Activated T-cell treated with anti-CD3 and anti-CD28 coated beads, Interleukin-2, amount 50 U/mL, for 72 hours (primary cell): Measurements from ENCODE around the gene ONECUT3. TPM values are rescaled to one million over a fixed set of nuclear protein-coding genes. Genes with fewer than 3 reads are reported as not detected.

Experiments
- ATAC-seq, 2 donors: fragments of 150-1000 bp; cut with Tn5 transposase; replicated peaks in 1 of 2; 2 replicates each; pipeline ENCODE4 v1.10.0; 2021; ENCODE audit warnings: moderate library complexity in 2 of 2, mild to moderate bottlenecking in 1 of 2
- DNase-seq, 2 donors: peaks; one replicate each; pipeline ENCODE4 v3.0.0; 2021 to 2022; ENCODE audit warnings: mixed read lengths in 1 of 2
- H3K27ac Mint-ChIP-seq: one replicate; pipeline ENCODE4 v1.8.0; 2022; ENCODE audit warnings: mild to moderate bottlenecking, moderate library complexity, mixed read lengths
- H3K27me3 Mint-ChIP-seq: one replicate; pipeline ENCODE4 v1.8.0; 2022; ENCODE audit warnings: low read depth, mixed read lengths
- H3K36me3 Mint-ChIP-seq, 2 donors: one replicate each; pipeline ENCODE4 v1.8.0; 2022; ENCODE audit warnings: mixed read lengths in 2 of 2, mild to moderate bottlenecking in 1 of 2; ENCODE audit not compliant: insufficient read depth in 2 of 2
- H3K4me1 Mint-ChIP-seq: one replicate; pipeline ENCODE4 v1.8.0; 2022; ENCODE audit warnings: low read depth, mixed read lengths
- H3K4me3 Mint-ChIP-seq, 2 donors: one replicate each; pipeline ENCODE4 v1.8.0; 2022; ENCODE audit warnings: mild to moderate bottlenecking in 2 of 2, mixed read lengths in 2 of 2, moderate library complexity in 2 of 2
- H3K9me3 Mint-ChIP-seq, 2 donors: one replicate each; pipeline ENCODE4 v1.8.0; 2022; ENCODE audit warnings: mixed read lengths in 2 of 2
- total RNA-seq, 2 donors: library from RNA; stranded (reverse); gene quantifications; one replicate each; pipeline ENCODE4 v1.2.3, GENCODE V29; 2022

Gene ONECUT3
- total RNA-seq, 2 donors from 2014 or later, result not detected

DNA sequence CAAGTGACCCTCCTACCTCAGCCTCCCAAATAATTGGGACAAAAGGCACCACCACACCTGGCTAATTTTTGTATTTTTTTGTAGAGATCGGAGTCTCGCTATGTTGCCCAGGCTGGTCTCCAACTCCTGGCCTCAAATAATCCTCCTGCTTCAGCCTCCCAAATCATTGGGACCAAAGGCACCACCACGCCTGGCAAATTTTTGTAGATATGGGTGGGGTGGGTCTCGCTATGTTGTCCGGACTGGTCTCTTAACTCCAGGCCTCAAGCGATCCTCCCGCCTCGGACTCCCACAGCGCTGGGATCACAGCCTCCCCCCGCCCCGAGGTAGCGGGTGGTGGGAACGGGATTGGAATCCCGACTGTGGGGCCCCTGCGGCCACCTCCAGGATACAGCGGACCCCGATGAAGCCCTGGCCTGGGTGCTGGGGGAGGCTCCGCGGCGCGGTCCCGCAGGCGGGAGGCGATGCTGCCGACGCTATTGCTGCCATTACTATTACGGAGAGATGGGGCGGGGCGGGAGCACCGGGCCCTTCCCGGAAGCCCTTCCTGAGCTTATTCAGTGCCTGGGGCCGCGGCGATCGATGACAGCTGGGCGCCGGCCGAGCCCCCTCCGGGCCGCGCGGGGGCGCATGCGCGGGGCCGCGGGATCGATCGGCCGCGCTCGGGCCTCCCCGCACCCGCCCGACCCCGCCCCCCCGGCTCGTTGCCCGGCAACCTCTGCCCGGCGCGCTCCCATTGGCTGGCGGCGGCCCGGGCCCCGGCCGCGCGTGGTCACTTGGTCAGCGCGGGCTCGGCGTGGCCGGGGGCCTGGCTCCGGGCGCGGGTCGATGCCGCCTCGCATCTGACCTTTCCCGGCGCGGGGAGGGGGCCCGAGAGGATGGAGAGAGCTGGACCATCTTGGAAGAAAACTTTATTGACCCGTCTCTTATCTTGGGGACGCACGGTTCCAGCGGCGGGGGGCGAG, 27.9 kb upstream of the ONECUT3 start:
- DNase-seq, result peak; percentile 61 to 71
- peaks cover 5% of the 10 kb centered on the region for H3K4me1 Mint-ChIP-seq
- peak overlapping the region; percentile 52 to 75 for H3K4me3 Mint-ChIP-seq
- ATAC-seq, result peak; percentile 92 to 95
- H3K9me3 Mint-ChIP-seq, result no peaks in the 10 kb centered on the region
- H3K36me3 Mint-ChIP-seq, result no peaks in the 10 kb centered on the region
- H3K27ac Mint-ChIP-seq, result no peak overlapping the region
- H3K27me3 Mint-ChIP-seq, result peaks cover 47% of the 10 kb centered on the region

DNA sequence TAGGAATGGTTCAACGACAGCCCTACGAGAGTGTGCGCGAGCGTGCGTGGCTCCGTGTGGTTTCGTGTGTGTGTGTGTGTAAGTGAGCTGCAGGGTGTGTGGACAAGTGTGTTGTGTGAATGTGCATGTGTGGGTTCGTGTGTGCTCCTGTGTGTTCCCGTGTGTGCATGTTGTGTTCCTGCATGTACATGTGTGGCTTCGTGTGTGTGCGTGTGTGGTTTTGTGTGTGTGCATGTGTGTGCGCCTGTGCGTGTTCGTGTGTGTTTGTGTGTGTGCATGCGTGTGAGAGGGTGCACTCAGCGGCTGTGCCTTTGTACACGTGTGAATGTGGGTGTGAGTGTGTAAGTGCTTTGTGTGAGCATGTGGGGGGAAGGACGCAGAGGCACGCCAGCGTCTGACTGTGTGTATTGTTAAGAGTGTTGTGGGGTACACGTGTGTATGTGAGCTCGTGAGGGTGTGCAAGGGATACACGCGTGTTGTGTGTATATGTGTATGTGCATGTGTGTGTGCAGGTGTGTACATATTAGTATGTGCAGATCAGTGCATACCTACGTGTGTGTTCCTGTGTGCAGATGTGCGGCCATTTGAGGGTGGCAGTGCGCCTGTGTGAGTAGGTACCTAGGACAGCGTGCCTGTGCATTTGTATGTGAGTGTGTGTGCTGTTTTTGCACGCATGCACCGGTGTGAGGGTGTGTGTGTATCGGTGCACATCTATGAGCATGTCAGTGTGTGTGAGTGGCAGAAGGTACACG, 24.3 kb upstream of the ONECUT3 start:
- H3K4me3 Mint-ChIP-seq, result no peak overlapping the region
- no peaks in the 10 kb centered on the region for H3K9me3 Mint-ChIP-seq

DNA sequence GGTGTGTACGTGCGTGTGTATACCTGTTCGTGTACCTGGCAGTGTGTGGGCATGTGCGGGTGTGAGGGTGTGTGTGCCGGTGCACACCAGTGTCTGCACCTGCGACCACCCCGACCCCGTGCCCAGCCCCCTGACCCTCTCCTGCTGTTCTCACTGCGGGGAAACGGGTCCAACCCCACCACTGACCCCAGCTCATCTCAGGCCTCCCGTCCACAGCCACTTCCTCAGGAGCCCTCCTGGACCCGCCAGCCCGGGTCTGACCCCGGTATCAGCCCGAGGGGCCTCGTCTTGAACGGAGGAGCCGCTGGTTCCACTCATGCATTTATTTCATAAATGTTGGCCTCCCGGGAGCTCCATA, 23.8 kb upstream of the ONECUT3 start:
- Mint-ChIP-seq H3K4me1 (peaks cover 5% of the 10 kb centered on the region), H3K27me3 (peaks cover 36% of the 10 kb centered on the region), H3K36me3 (no peaks in the 10 kb centered on the region), H3K4me3 (no peak overlapping the region), H3K27ac (no peak overlapping the region), H3K9me3 (no peaks in the 10 kb centered on the region)
- ATAC-seq, result no peak
- no peak for DNase-seq

More for the DNA sequence above, 24.3 kb upstream of the ONECUT3 start:
- ATAC-seq, result no peak
- Mint-ChIP-seq H3K27me3 (peaks cover 31% of the 10 kb centered on the region), H3K36me3 (no peaks in the 10 kb centered on the region), H3K4me1 (peaks cover 5% of the 10 kb centered on the region), H3K27ac (no peak overlapping the region)
- DNase-seq, result no peak

DNA sequence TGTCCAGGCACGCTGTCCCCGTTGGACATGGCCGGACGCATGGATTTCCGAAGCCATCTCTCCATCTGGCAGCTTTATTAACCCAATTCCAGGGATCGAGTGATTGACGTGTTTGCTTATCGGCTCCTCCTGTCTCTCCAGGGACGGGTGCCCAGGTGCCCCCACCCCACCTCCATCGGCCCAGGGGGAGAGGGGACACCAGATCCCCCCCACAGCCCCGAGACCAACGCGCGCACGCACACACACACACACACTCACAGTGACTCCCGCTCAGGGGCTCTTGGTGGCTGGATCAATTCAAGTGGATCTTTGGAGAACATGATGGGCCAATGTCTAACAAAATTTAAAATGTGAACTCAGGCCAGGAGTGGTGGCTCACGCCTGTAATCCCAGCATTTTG, 23.1 kb upstream of the ONECUT3 start:
- no peaks in the 10 kb centered on the region for H3K36me3 Mint-ChIP-seq
- ATAC-seq (no peak), DNase-seq (no peak)
- H3K27me3 Mint-ChIP-seq, result peaks cover 41% of the 10 kb centered on the region
- no peaks in the 10 kb centered on the region for H3K9me3 Mint-ChIP-seq
- H3K4me3 Mint-ChIP-seq, result no peak overlapping the region
- no peak overlapping the region for H3K27ac Mint-ChIP-seq
- peaks cover 5% of the 10 kb centered on the region for H3K4me1 Mint-ChIP-seq

DNA sequence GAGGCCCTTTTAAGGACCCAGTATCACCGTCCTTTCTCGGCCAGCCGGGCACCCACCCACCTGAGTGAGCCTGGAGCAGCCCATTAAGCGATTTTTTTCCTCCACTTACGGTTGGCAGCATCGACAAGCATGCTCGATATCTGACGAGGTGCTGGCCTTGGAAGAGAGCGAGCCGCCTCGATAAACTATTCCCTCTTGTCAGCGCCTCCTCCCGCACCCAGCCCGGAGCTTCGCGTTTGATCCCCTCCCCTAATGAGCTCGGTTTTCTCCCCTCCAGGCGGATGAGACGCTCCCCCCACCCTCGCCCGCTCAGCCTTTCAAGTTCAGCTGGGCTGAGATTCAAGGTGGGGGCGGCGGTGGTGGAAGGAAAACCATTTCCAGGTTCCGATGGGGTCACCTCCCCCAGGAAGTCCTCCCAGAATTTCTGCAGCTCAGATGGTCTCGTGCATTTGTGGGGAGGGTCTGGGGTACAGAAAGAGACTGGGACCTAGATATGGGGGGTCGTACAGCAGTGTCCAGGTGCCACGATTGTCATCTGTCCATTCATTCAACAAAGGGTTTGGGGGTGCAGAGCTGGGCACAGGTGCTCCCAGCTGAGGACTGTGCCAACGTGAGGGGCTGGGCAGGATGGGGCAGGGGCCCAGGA, 18.9 kb upstream of the ONECUT3 start:
- Mint-ChIP-seq H3K4me3 (no peak overlapping the region), H3K27me3 (peaks cover 30% of the 10 kb centered on the region), H3K9me3 (no peaks in the 10 kb centered on the region)

DNA sequence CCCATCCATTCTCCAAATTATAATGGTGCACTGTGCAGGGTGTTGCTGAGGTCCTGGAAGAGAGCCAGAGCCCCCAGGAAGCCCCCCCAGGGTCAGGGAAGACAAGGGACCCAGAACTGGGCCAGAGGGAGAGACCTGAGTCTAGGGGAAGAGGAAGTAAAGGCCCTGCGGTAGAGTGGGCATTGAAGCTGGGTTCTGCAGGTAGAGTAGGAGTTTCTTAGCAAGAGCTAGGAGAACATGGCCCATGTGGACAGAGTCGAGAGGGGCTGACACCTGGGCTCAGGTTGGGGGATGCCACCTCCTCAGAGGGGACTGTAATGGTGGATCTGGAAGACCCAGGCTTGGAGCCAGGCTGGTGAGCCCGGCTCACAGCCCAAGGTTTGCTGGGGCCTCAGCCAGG, 17.0 kb upstream of the ONECUT3 start:
- Mint-ChIP-seq H3K27me3 (peaks cover 30% of the 10 kb centered on the region), H3K4me1 (no peaks in the 10 kb centered on the region), H3K9me3 (no peaks in the 10 kb centered on the region), H3K27ac (no peak overlapping the region), H3K36me3 (no peaks in the 10 kb centered on the region), H3K4me3 (no peak overlapping the region)
- DNase-seq (no peak), ATAC-seq (no peak)

More for the DNA sequence above, 18.9 kb upstream of the ONECUT3 start:
- Mint-ChIP-seq H3K36me3 (no peaks in the 10 kb centered on the region), H3K4me1 (no peaks in the 10 kb centered on the region), H3K27ac (no peak overlapping the region)
- no peak for ATAC-seq
- no peak for DNase-seq

DNA sequence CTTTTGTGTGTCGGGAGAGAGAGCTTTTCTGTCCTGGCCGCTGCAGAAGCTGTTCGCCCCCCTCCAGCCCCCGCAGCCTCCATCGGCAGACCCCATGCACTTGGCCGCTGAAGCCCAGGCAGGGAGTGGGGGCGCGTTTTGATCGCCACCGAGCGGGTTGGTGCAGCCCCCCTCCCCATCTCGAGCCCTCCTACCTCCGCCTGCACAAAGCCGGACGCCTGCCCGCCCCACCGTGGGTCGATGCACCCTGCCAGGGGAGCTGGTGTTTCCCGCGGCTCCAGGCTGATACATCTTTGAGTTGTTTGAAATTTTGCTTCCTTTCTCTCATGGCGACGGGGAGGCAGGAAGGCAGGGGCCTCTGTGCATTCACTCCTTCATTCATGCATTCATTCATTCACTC, 16.4 kb upstream of the ONECUT3 start:
- H3K9me3 Mint-ChIP-seq, result no peaks in the 10 kb centered on the region
- H3K36me3 Mint-ChIP-seq, result no peaks in the 10 kb centered on the region
- DNase-seq (no peak), ATAC-seq (no peak)
- H3K27ac Mint-ChIP-seq, result no peak overlapping the region
- H3K4me3 Mint-ChIP-seq, result no peak overlapping the region
- H3K27me3 Mint-ChIP-seq, result peaks cover 30% of the 10 kb centered on the region
- no peaks in the 10 kb centered on the region for H3K4me1 Mint-ChIP-seq

DNA sequence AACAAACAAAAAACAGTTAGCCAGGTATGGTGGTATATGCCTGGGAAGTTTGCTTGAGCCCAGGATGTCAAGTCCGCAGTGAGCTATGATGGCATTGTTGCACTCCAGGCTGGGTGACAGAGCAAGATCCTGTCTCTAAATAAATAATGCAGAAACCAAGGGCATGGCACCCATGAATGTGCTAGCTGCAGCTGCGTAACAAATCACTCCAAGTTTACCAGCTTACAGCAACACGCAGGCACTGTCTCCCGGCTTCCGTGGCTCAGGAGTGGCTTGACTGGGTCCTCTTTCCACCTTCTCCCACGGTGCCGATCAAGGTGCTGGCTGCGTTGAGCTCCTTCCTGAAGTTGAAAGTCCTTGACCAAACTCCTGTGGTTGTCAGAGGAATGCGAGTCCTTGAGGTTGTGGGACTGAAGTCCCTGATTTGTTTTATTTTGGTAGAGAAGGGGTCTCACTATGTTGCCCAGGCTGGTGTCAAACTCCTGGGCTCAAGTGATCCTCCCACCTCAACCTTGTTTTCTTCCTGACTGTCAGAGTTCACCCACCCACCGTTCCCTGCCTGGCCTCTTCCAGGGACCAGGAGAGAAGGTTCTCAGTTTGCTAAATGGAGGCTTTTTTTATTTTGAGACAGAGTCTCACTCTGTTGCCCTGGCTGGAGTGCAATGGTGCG, 13.2 kb upstream of the ONECUT3 start:
- DNase-seq, result no peak
- Mint-ChIP-seq H3K4me1 (no peaks in the 10 kb centered on the region), H3K9me3 (no peaks in the 10 kb centered on the region), H3K27me3 (peaks cover 13% of the 10 kb centered on the region), H3K27ac (no peak overlapping the region), H3K36me3 (no peaks in the 10 kb centered on the region), H3K4me3 (no peak overlapping the region)
- ATAC-seq, result no peak

DNA sequence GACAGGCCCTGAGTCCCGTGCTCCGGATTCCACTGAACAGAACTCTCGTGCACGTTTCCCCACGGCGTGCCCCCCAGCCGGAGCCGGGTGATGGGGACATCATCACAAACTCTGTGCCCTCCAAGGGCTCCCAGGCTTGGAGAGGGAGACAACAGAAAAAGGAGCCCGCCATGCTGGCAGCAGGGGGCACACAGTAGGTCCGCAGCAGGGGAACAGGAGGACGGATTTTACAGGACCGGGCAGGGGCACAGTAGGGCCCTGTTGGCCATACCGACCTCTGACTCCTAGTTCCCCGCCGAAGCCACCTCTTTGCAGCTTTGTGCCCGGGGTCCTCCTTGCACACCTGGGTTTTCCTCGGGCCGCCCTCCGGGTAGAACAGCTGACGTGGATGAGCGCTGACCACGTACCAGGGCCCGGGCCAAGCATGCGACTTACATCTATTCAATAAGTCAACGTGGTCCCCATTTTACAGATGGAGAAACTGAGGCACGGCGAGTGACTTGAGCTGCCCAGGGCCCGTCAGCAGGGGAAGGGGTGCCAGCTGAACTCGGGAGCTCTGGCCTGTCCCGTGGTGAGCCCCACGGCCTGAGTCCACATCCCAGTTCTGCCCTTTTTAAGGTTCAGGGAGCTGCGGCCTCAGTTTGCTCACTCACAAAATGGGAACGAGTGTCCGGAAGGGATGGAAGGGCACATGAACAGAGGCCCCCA, 10.2 kb upstream of the ONECUT3 start:
- no peaks in the 10 kb centered on the region for H3K36me3 Mint-ChIP-seq
- H3K27me3 Mint-ChIP-seq, result peaks cover 17% of the 10 kb centered on the region
- no peak overlapping the region for H3K4me3 Mint-ChIP-seq

DNA sequence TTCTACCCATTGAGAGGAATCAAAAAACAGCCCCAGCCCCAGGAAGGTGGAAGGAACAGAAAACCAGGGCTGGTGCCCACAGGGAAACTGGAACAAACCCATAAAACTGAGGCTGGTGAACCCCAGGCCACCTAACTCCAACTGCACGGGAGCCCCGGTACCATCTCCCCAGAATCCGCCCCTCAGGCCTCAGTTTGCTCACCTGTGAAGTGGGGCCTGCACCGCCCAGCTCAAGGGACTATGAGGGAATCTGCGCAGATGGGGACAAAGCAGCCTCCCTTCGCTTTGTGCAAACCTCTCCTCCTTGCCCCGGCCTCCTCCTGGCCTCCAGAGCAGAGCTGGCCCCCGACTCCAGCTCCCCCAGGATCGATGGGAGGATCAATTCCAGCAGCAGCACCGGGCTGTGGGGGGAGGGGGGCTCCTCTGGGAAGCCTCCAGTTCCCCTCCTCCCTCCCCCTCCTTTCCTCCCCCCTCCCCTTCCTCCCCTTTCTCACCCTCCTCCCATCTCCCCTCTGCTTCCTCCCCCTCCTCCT, 9.1 kb upstream of the ONECUT3 start:
- Mint-ChIP-seq H3K27ac (no peak overlapping the region), H3K4me3 (no peak overlapping the region), H3K4me1 (peaks cover 8% of the 10 kb centered on the region), H3K36me3 (no peaks in the 10 kb centered on the region), H3K9me3 (no peaks in the 10 kb centered on the region), H3K27me3 (peaks cover 17% of the 10 kb centered on the region)
- ATAC-seq, result no peak
- DNase-seq, result no peak

More for the DNA sequence above, 10.2 kb upstream of the ONECUT3 start:
- no peak overlapping the region for H3K27ac Mint-ChIP-seq
- H3K9me3 Mint-ChIP-seq, result no peaks in the 10 kb centered on the region
- peaks cover 8% of the 10 kb centered on the region for H3K4me1 Mint-ChIP-seq
- DNase-seq (no peak), ATAC-seq (no peak)

DNA sequence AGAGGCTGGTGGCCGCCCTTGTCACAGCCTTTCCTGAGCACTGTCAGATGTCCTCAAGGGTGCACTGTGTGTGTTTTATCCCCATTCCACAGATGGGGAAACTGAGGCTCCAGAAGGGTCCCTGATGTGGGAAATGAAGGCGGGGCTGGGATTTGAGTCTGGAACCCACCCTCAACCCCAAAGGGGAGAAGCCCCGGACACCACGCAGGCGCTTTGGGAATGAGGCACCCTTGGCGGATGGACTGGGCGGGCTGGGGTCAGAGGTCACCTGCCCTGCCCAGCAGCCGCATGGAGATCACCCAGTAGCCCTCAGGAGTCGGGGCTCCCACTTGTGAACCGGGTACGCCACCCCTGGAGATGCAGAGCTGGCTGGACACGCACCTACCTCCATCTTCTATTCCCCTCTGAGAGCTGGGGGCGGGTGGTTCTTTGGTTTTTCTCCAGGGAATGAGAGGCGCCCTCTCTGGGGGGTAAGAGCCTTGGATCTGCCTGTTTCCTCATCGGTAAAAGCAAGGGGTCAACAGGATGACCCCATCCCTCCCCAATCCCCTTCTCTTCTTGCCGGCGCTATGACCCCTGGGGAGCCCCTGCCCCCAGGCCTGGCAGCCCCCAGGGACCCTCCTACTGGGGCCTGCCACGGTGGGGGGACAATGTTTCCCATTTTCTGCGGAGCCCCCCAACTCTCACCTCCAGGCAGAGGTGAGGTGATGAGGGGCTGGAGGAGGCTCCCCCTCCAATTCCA, 8.3 kb upstream of the ONECUT3 start:
- H3K9me3 Mint-ChIP-seq, result no peaks in the 10 kb centered on the region
- no peak for ATAC-seq
- H3K27me3 Mint-ChIP-seq, result peaks cover 19% of the 10 kb centered on the region
- peaks cover 9% of the 10 kb centered on the region for H3K4me1 Mint-ChIP-seq
- no peak for DNase-seq
- H3K27ac Mint-ChIP-seq, result no peak overlapping the region
- H3K36me3 Mint-ChIP-seq, result no peaks in the 10 kb centered on the region
- no peak overlapping the region for H3K4me3 Mint-ChIP-seq
